ENCODE data around the gene FLYWCH1. TPM values are rescaled to one million over a fixed set of nuclear protein-coding genes. Genes with fewer than 3 reads are reported as not detected.

The FLYWCH1 gene
- total and polyA plus RNA-seq, 4 donors: 3.9 to 12.2 (median 7.8) TPM

DNA sequence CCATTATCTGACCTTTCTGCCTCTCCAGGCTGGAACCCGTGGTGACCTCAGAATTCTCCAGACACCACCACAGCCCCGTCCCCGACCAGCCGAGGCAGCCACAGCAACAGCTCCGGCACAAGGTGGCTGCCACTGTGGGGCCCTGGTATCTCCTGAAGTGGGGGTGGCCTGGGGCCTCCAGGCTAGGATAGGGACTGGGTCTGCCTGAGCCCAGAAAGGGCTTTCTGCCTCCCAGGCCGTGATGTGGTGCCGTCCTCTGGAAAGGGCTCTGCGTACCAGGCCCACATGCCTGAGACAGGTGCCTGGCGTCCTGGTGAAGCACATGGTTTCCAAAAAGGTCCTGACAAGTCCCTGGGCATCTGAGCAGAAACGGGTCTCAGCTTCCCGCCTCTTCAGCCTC, 17.1 kb downstream of the FLYWCH1 start:
- no peak for DNase-seq (ENCODE audit: low spot score)
- Histone ChIP-seq H3K27me3 (ENCODE audit: control insufficient read depth in 4 of 4, insufficient read depth in 4 of 4, low read length in 3 of 4) (no peaks in the 10 kb centered on the region), H3K9ac (ENCODE audit: low read depth in 1 of 2, low read length in 2 of 2) (no peak overlapping the region), H3K27ac (ENCODE audit: low read depth in 1 of 2, low read length in 2 of 2) (no peak overlapping the region), H3K4me3 (ENCODE audit: low read depth in 1 of 3, low read length in 3 of 3) (no peak overlapping the region), H3K4me1 (ENCODE audit: control insufficient read depth in 4 of 4, insufficient read depth in 4 of 4, low read length in 3 of 4) (peaks cover 2 to 7% (median 5%) of the 10 kb centered on the region in 4 donors), H3K36me3 (ENCODE audit: control insufficient read depth in 4 of 4, insufficient read depth in 3 of 4, low read depth in 1 of 4, low read length in 3 of 4) (peaks cover 0 to 16% (median 9%) of the 10 kb centered on the region in 4 donors), H3K9me3 (ENCODE audit: control insufficient read depth in 4 of 4, low read length in 3 of 4) (no peaks in the 10 kb centered on the region)
- 91% methylated on average over 11 of the region's 11 CpGs for WGBS
- TF ChIP-seq MAX (IDR thresholded peaks at IDR 0.05) (no peak), EGR1 (IDR thresholded peaks at IDR 0.05; ENCODE audit: low read depth in 2 of 2) (no peak)
- TF ChIP-seq, protein P1, sequence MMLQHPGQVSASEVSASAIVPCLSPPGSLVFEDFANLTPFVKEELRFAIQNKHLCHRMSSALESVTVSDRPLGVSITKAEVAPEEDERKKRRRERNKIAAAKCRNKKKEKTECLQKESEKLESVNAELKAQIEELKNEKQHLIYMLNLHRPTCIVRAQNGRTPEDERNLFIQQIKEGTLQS (IDR thresholded peaks at IDR 0.05): no peak

DNA sequence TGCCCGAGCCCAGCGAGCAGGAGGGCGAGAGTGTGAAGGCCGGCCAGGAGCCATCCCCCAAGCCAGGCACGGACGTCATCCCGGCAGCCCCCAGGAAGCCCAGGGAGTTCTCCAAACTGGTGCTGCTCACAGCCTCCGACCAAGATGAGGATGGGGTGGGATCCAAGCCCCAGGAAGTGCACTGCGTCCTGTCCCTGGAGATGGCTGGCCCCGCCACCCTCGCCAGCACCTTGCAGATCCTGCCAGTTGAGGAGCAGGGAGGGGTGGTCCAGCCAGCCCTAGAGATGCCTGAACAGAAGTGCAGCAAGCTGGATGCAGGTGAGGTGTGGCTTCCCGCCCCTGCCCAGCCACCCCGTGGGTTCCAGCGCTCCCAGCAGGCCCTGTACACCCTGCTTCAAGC, 18.0 kb downstream of the FLYWCH1 start:
- H3K36me3 ChIP-seq (ENCODE audit: control insufficient read depth in 4 of 4, insufficient read depth in 3 of 4, low read depth in 1 of 4, low read length in 3 of 4): peaks cover 0 to 23% (median 14%) of the 10 kb centered on the region in 4 donors
- WGBS: 94% methylated on average over 14 of the region's 14 CpGs
- peaks cover 2 to 7% (median 5%) of the 10 kb centered on the region in 4 donors for H3K4me1 ChIP-seq (ENCODE audit: control insufficient read depth in 4 of 4, insufficient read depth in 4 of 4, low read length in 3 of 4)
- H3K9ac ChIP-seq (ENCODE audit: low read depth in 1 of 2, low read length in 2 of 2): no peak overlapping the region
- no peak overlapping the region for H3K27ac ChIP-seq (ENCODE audit: low read depth in 1 of 2, low read length in 2 of 2)
- no peak overlapping the region for H3K4me3 ChIP-seq (ENCODE audit: low read depth in 1 of 3, low read length in 3 of 3)
- no peak for DNase-seq (ENCODE audit: low spot score)
- no peaks in the 10 kb centered on the region for H3K27me3 ChIP-seq (ENCODE audit: control insufficient read depth in 4 of 4, insufficient read depth in 4 of 4, low read length in 3 of 4)
- TF ChIP-seq JUND (IDR thresholded peaks at IDR 0.05): no peak
- TF ChIP-seq ZBTB33 (IDR thresholded peaks at IDR 0.05): no peak
- TF ChIP-seq HNF4A (conservative IDR thresholded peaks at IDR 0.05): no peak
- no peak for TF ChIP-seq TAF1 (conservative IDR thresholded peaks at IDR 0.05)
- no peak for TF ChIP-seq GABPA (IDR thresholded peaks at IDR 0.05 in 1 of 2, conservative IDR thresholded peaks at IDR 0.05 in 1 of 2)
- no peak for TF ChIP-seq RXRA (IDR thresholded peaks at IDR 0.05)
- no peak for TF ChIP-seq YY1 (IDR thresholded peaks at IDR 0.05)
- no peak for TF ChIP-seq HNF4G (IDR thresholded peaks at IDR 0.05)
- TF ChIP-seq EGR1 (IDR thresholded peaks at IDR 0.05; ENCODE audit: low read depth in 2 of 2): no peak
- TF ChIP-seq FOXA1 (IDR thresholded peaks at IDR 0.05): no peak
- no peak for TF ChIP-seq RAD21 (IDR thresholded peaks at IDR 0.05)
- TF ChIP-seq SP1 (IDR thresholded peaks at IDR 0.05): no peak
- TF ChIP-seq REST (IDR thresholded peaks at IDR 0.05): no peak
- no peak for TF ChIP-seq MAX (IDR thresholded peaks at IDR 0.05)
- TF ChIP-seq, protein P1 (IDR thresholded peaks at IDR 0.05): no peak
- no peak for TF ChIP-seq FOXA2 (IDR thresholded peaks at IDR 0.05)
- H3K9me3 ChIP-seq (ENCODE audit: control insufficient read depth in 4 of 4, low read length in 3 of 4): no peaks in the 10 kb centered on the region

Data from liver (tissue), 9 donors.